Gastroesophageal sphincter (tissue), 3 donors: ENCODE data around the gene EBLN2.

Experiments
- CTCF ChIP-seq, 4 experiments: fragments of 200-600 bp in 2 of 4; fragments of 450-650 bp in 2 of 4; sonication (generic) in 1 of 4; IDR thresholded peaks; one replicate each; pipeline ENCODE4 v1.5.1; 2017 to 2019; ENCODE audit warnings: antibody characterized with exemption in 4 of 4, mild to moderate bottlenecking in 2 of 4, moderate library complexity in 2 of 4
- EP300 ChIP-seq: sonication (generic); formaldehyde crosslinking; IDR thresholded peaks from one replicate; pipeline ENCODE4 v1.6.1; 2017; ENCODE audit warnings: antibody characterized with exemption, mild to moderate bottlenecking

GRCh38 chr3:73086071-73086494, 24.6 kb downstream of the EBLN2 start:
- no peak for TF ChIP-seq EP300
- TF ChIP-seq CTCF (IDR thresholded peaks at IDR 0.05), result peak; percentile 60 to 79 (median 74)
